Activated T-cell treated with anti-CD3 and anti-CD28 coated beads, Interleukin-2, amount 50 U/mL, for 24 hours (primary cell): ENCODE data around the gene THUMPD2.

Experiments used
- DNase-seq: peaks from one replicate; pipeline ENCODE4 v3.0.0-alpha.2; 2020
- H3K27ac Mint-ChIP-seq: 2 replicates; pipeline ENCODE4 v1.8.0; 2020; ENCODE audit warnings: mild to moderate bottlenecking, mixed read lengths
- H3K27me3 Mint-ChIP-seq: 2 replicates; pipeline ENCODE4 v1.8.0; 2020; ENCODE audit warnings: mixed read lengths
- H3K36me3 Mint-ChIP-seq: 2 replicates; pipeline ENCODE4 v1.8.0; 2020; ENCODE audit warnings: low read depth, mixed read lengths
- H3K4me1 Mint-ChIP-seq: 2 replicates; pipeline ENCODE4 v1.8.0; 2020; ENCODE audit warnings: low read depth, mixed read lengths
- H3K4me3 Mint-ChIP-seq: 2 replicates; pipeline ENCODE4 v1.8.0; 2020; ENCODE audit warnings: mild to moderate bottlenecking, moderate library complexity, mixed read lengths
- H3K9me3 Mint-ChIP-seq: 2 replicates; pipeline ENCODE4 v1.8.0; 2020; ENCODE audit warnings: mixed read lengths

THUMPD2 gene

DNA sequence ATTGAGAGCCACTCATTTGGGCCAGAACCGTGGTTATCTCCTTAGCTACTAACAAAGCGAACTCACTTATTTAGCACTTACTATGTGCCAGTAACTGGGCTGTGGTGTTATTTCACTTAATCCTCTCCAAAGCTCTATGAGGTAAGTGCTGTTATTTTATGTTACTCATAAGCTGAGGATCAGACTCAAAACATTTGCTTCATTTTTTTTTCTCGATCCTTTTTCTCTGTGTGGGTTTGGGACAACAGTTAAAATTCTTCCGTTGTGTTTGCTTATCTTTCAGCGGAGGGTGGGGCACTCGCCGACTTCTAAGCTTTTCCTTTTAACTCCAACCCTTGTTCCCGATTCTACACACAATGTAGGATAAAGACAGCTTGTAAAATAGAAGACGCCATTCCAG is 60.6 kb downstream of the THUMPD2 start:
- H3K27me3 Mint-ChIP-seq = peaks cover 9% of the 10 kb centered on the region
- no peak overlapping the region for H3K4me3 Mint-ChIP-seq
- H3K27ac Mint-ChIP-seq = no peak overlapping the region
- H3K9me3 Mint-ChIP-seq = no peaks in the 10 kb centered on the region
- no peaks in the 10 kb centered on the region for H3K36me3 Mint-ChIP-seq
- H3K4me1 Mint-ChIP-seq = no peaks in the 10 kb centered on the region
- DNase-seq = no peak

DNA sequence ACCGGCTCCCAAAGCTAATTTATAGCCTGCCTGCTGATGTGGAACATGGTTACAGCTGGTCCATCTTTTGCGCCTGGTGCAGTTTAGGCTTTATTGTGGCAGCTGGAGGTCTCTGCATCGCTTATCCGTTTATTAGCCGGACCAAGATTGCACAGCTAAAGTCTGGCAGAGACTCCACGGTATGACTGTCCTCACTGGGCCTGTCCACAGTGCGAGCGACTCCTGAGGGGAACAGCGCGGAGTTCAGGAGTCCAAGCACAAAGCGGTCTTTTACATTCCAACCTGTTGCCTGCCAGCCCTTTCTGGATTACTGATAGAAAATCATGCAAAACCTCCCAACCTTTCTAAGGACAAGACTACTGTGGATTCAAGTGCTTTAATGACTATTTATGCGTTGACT is 62.0 kb downstream of the THUMPD2 start:
- Mint-ChIP-seq H3K27me3 (peaks cover 8% of the 10 kb centered on the region), H3K4me1 (no peaks in the 10 kb centered on the region), H3K27ac (no peak overlapping the region), H3K36me3 (no peaks in the 10 kb centered on the region), H3K9me3 (no peaks in the 10 kb centered on the region), H3K4me3 (no peak overlapping the region)
- no peak for DNase-seq

DNA sequence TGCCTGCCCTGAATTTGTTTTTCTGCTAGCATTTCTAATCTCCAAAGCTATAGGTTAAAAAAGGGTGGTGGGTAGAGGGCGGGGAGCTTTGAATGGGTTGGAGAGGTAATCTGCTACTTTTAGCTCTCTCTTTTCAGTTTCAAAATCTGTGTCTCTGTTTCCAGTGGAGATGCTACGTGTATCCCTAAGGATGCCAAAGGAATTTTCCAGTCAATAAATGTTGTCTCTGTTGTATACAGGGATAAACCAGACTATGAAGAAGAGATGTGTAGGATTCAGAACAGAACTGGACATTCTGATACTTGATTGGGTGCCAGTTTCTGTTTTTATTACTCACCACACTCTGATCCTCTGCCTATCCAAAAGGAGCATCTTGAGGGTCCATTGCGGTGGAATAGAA is 63.2 kb downstream of the THUMPD2 start:
- Mint-ChIP-seq H3K4me3 (no peak overlapping the region), H3K9me3 (no peaks in the 10 kb centered on the region), H3K27me3 (peaks cover 2% of the 10 kb centered on the region), H3K27ac (no peak overlapping the region), H3K4me1 (no peaks in the 10 kb centered on the region), H3K36me3 (no peaks in the 10 kb centered on the region)
- no peak for DNase-seq

DNA sequence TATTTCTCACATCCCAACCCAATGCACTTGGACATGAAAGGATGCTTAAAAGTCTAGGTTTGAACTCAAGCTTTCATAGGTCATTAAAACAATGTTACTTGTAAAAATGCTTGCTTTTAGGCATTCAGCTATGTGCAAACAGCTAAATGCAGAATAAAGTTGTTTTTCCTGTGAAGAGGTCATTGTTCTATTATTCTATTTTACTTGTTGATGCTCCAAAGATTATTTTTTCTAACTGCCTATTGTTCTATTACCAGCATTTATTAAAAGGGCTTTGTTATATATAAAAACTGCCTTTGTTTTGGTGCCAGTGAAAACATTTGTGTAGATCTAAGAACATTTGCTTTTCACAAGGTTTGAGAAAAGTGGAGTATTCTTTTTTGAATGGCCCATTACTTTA is 64.0 kb downstream of the THUMPD2 start:
- H3K27me3 Mint-ChIP-seq = peaks cover 2% of the 10 kb centered on the region
- DNase-seq = no peak
- H3K9me3 Mint-ChIP-seq = no peaks in the 10 kb centered on the region
- H3K4me1 Mint-ChIP-seq = no peaks in the 10 kb centered on the region
- no peak overlapping the region for H3K4me3 Mint-ChIP-seq
- H3K36me3 Mint-ChIP-seq = no peaks in the 10 kb centered on the region
- H3K27ac Mint-ChIP-seq = no peak overlapping the region

DNA sequence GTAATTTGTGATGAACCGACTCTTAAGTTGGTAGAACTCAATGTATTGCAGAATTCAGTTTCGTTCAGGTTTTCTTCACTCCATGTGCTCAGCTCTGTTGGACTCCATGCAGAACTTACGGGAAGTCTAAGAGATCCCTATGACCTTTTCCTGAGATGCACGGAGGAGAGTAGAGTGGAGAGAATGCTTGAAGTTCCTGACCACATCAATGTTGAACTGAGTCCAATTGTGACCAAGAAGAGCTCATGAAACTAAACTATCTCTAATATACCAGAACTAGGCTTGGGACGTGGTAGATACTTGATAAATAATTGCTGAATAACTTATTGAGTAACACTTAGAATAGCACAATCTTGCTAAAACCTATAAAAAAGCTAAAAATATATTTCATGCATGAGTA is 66.1 kb downstream of the THUMPD2 start:
- Mint-ChIP-seq H3K4me3 (no peak overlapping the region), H3K27ac (no peak overlapping the region), H3K9me3 (no peaks in the 10 kb centered on the region), H3K27me3 (peaks cover 4% of the 10 kb centered on the region), H3K36me3 (no peaks in the 10 kb centered on the region), H3K4me1 (no peaks in the 10 kb centered on the region)
- no peak for DNase-seq

DNA sequence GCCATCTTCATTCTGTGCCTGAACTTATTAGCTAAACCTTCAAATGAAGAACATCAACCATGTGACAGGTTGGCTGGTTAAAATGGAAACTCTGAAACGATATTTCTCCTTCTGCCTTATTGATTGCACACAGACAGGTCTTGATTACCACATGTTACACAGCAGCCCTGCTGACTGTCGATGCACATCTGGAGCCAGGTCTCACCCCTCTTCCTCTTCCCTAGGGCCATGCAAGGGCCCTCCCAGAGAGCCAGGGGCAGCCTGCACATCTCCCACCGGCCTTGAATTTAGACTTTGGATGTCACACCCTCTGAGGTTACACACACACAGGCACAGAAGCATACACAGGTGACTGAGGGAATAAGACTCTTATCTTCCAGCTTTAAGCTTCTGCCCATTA is 68.3 kb downstream of the THUMPD2 start:
- H3K4me3 Mint-ChIP-seq = no peak overlapping the region
- H3K4me1 Mint-ChIP-seq = no peaks in the 10 kb centered on the region
- no peaks in the 10 kb centered on the region for H3K36me3 Mint-ChIP-seq
- H3K27me3 Mint-ChIP-seq = peaks cover 9% of the 10 kb centered on the region
- no peak for DNase-seq
- H3K9me3 Mint-ChIP-seq = no peaks in the 10 kb centered on the region
- H3K27ac Mint-ChIP-seq = no peak overlapping the region

DNA sequence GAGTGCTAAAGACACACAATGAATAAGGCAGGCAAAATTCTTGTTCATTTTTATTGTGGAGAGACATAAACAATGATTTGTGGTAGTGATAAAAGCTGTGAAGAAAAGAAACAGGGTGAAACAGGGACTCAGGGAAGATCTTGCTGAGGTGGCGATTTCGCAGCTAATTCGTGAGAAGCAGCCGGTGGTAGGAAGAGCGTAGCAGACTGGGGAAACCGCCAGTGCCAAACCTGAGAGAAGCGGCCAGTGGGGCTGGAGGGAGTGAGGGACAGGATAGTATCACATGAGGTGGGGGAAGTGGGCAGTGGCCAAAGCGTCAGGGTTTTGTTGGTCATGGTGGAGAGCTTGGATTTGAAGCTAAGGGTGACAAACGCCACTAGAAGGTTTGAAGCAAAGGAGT is 71.1 kb downstream of the THUMPD2 start:
- H3K4me3 Mint-ChIP-seq = no peak overlapping the region
- H3K9me3 Mint-ChIP-seq = no peaks in the 10 kb centered on the region
- peaks cover 9% of the 10 kb centered on the region for H3K27me3 Mint-ChIP-seq
- DNase-seq = no peak
- H3K27ac Mint-ChIP-seq = no peak overlapping the region
- no peaks in the 10 kb centered on the region for H3K4me1 Mint-ChIP-seq
- no peaks in the 10 kb centered on the region for H3K36me3 Mint-ChIP-seq

DNA sequence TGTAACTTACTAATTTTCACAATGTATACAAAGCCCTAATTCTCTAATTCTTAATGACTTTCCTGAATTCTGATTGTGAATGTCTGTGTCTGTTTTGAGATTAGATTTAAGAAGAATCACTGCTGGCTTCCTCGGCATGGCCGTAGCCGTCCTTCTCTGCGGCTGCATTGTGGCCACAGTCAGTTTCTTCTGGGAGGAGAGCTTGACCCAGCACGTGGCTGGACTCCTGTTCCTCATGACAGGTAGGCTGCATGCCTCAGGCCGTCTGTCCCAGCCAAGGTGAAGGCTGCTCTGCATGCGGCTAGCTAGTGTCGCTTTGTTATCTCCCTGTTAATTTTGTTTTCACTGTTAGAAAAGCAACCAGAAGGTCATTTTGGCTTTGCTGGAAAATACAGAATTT is 72.1 kb downstream of the THUMPD2 start:
- Mint-ChIP-seq H3K4me1 (no peaks in the 10 kb centered on the region), H3K36me3 (no peaks in the 10 kb centered on the region), H3K27me3 (peaks cover 9% of the 10 kb centered on the region), H3K27ac (no peak overlapping the region), H3K4me3 (no peak overlapping the region), H3K9me3 (peaks cover 4% of the 10 kb centered on the region)
- no peak for DNase-seq

DNA sequence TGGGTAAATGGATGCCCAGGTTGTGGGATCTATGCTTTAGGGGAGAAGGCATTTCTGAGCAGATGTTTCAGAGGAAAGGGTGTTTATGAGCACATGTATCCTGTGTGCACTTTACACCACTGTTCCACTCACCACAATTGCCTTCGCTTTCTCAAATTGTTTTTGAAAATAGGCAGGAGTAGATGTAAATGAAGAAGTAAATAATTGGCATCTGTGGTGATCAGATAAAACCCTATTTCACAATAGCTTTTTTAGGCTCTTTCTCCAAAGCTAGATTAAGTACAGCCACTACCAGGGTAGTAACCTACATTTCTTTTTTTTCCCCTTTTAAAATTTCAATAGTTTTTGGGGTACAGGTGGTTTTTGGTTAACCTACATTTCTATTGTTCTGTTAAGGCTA is 72.7 kb downstream of the THUMPD2 start:
- Mint-ChIP-seq H3K4me1 (no peaks in the 10 kb centered on the region), H3K4me3 (no peak overlapping the region), H3K27me3 (peaks cover 11% of the 10 kb centered on the region), H3K9me3 (peaks cover 9% of the 10 kb centered on the region), H3K36me3 (no peaks in the 10 kb centered on the region), H3K27ac (no peak overlapping the region)
- no peak for DNase-seq

DNA sequence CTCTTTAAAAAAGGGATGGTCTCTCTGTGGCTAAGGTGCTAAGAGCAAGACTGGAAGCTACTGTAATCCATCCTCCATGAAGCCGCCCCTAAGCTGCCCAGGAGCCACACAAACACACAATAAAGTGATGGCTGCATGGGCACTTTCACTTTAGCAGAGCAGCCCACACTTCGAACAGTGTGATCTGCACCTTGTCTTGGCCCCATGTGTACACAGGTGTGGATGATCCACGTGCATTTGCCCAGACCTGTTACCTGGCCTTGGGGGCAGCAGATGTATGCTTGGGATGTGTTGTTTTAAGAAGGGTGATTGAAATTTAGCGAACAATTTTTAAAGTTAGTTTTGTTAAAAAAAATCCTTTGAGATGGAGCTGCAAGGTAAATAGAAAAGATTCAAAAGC is 73.4 kb downstream of the THUMPD2 start:
- no peak for DNase-seq
- H3K36me3 Mint-ChIP-seq = no peaks in the 10 kb centered on the region
- peaks cover 15% of the 10 kb centered on the region for H3K9me3 Mint-ChIP-seq
- H3K4me1 Mint-ChIP-seq = no peaks in the 10 kb centered on the region
- H3K4me3 Mint-ChIP-seq = no peak overlapping the region
- H3K27me3 Mint-ChIP-seq = peaks cover 12% of the 10 kb centered on the region
- H3K27ac Mint-ChIP-seq = no peak overlapping the region

DNA sequence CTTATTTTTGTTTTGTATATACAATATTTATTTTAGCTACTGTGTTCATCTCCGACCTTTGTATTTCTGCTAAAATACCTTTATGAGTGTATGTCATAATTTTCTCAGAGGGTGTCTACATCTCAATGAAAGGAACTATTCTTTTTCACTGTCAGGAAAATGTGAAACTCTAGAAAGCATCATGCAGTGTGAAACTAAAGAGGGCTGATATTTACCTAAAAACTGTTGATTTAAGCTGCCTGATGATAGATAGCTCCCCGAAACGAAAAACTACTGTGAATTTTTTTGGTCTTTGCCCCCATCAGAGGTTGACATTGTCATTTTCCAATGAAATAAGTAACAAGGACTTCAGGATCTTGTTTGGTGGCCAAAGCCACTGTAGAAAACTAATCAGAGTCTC is 74.5 kb downstream of the THUMPD2 start:
- Mint-ChIP-seq H3K9me3 (peaks cover 20% of the 10 kb centered on the region), H3K4me1 (no peaks in the 10 kb centered on the region), H3K27ac (no peak overlapping the region), H3K4me3 (no peak overlapping the region), H3K27me3 (peaks cover 13% of the 10 kb centered on the region), H3K36me3 (no peaks in the 10 kb centered on the region)
- DNase-seq = no peak

DNA sequence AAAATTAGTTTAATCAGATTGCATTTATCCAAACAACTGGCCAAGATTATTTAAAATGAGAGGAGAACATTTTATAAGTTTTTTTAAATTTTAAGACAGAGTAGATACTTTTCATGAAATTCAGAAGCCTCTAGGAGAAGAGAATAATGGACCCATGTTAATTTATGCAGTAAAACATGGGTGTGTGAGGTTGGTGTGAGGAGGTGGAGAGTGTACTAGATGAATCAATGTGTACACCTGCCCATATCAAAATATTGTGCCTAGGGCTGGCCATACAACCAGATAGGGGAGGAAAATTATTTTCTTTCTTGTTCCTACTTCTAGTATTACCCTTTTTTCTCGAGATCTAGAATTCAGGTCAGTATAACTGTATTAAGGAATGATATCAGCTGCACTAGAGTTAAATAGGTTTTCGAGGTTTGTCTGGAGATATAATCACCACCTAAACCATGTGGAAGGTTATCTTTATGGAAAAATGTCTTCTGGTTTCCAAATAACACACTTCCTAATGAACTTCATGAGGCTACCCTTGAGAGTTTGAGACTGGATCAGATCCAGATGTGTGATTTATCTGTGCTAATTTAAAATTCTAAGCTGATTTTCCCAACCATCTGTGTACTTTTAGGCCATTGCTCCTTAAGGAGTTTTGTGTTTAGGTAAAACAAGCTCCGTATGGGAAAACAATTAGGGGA is 75.7 kb downstream of the THUMPD2 start:
- DNase-seq = no peak
- H3K4me3 Mint-ChIP-seq = no peak overlapping the region
- no peak overlapping the region for H3K27ac Mint-ChIP-seq
- H3K27me3 Mint-ChIP-seq = peaks cover 16% of the 10 kb centered on the region
- H3K9me3 Mint-ChIP-seq = peaks cover 24% of the 10 kb centered on the region
- H3K4me1 Mint-ChIP-seq = no peaks in the 10 kb centered on the region
- H3K36me3 Mint-ChIP-seq = no peaks in the 10 kb centered on the region

DNA sequence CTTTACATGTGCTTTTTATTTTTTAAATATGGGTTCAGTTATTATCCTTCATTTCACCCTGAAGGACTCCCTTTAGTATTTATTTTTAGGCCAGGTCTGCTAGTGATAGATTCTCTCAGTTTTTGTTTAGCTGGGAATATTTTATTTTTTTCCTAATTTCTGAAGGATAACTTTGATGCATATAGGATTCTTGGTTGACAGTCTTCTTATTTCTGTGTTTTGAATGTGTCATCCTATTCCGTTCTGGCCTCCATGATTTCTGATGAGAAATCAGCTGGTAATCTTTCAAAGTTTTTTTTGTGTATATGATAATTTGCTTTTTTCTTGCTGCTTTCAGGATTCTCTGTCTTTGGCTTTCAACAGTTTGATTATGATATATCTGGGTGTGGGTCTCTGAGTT is 77.9 kb downstream of the THUMPD2 start:
- DNase-seq = no peak
- H3K9me3 Mint-ChIP-seq = peaks cover 24% of the 10 kb centered on the region
- no peak overlapping the region for H3K4me3 Mint-ChIP-seq
- no peaks in the 10 kb centered on the region for H3K36me3 Mint-ChIP-seq
- H3K4me1 Mint-ChIP-seq = no peaks in the 10 kb centered on the region
- H3K27me3 Mint-ChIP-seq = peaks cover 9% of the 10 kb centered on the region
- no peak overlapping the region for H3K27ac Mint-ChIP-seq

DNA sequence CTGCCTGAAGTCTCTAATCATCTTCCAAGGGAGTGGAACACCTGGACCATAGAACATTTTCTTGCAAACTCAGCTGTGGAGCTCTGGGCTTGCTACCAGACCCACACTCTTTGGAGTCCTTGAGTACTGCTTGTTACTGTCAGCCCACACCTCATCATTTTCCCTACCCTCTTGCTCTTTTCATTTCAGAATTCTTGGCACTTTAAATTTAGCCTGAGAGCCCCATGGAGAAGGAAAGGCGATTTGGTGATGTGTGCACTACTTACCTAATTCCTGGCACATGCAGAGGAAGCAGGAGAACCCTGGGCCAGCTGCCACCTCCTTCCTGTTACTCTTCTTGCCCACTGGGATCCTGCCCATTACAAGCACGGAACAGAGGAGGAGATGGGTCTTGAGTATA is 81.6 kb downstream of the THUMPD2 start:
- H3K36me3 Mint-ChIP-seq = no peaks in the 10 kb centered on the region
- H3K4me3 Mint-ChIP-seq = no peak overlapping the region
- H3K9me3 Mint-ChIP-seq = peaks cover 24% of the 10 kb centered on the region
- H3K4me1 Mint-ChIP-seq = no peaks in the 10 kb centered on the region
- no peak for DNase-seq
- no peak overlapping the region for H3K27ac Mint-ChIP-seq
- H3K27me3 Mint-ChIP-seq = peaks cover 16% of the 10 kb centered on the region

DNA sequence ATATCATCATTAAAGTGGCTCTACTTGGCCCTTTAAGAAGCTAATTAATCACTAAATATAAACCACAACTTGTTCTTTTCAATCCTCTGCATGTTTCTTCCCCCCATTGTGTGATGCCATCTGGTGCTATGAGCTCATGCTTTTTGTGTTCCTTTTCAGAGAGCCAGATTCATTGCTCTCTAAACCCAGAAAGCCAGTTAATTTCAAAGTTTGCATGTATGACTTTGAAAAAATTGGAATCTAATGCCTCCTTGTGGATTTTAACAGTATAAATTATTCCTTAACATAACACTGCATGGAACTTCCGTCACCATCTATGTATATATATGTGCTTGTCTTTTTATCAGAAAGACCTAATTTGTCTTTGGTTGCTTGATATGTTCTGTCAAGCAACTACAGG is 82.2 kb downstream of the THUMPD2 start:
- Mint-ChIP-seq H3K4me1 (no peaks in the 10 kb centered on the region), H3K36me3 (no peaks in the 10 kb centered on the region), H3K4me3 (no peak overlapping the region), H3K27ac (no peak overlapping the region), H3K9me3 (peaks cover 19% of the 10 kb centered on the region), H3K27me3 (peaks cover 19% of the 10 kb centered on the region)
- DNase-seq = no peak

DNA sequence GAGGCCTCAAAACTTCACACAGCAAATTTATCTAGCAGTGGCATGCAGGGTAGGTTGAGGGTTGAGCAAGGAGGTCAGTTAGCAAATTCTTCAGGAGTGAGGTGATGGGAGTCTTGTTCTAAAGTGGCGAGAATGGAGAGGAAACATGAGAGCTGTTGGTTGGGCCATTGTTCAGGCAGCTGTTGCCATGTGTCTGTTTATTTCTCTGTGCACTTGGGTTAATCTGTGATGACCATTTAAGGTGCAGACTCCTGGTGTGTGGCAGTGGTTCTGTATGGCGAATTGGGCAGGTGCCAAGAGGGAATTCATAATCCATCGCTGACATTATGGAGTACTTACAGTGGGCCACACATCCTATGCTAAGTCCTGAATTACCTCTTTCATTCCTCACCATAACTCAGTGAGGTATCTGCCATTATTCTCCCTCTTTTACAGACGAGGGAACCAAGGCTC is 82.9 kb downstream of the THUMPD2 start:
- no peaks in the 10 kb centered on the region for H3K4me1 Mint-ChIP-seq
- H3K36me3 Mint-ChIP-seq = no peaks in the 10 kb centered on the region
- H3K27ac Mint-ChIP-seq = no peak overlapping the region
- no peak for DNase-seq
- peaks cover 13% of the 10 kb centered on the region for H3K9me3 Mint-ChIP-seq
- H3K27me3 Mint-ChIP-seq = peaks cover 16% of the 10 kb centered on the region
- H3K4me3 Mint-ChIP-seq = no peak overlapping the region
